ENCODE measurements around the gene SF3B6. TPM values are rescaled to one million over a fixed set of nuclear protein-coding genes. Genes with fewer than 3 reads are reported as not detected.

SF3B6 gene
- total and polyA plus RNA-seq, 2 of the 4 experiments (the other 2 are of a cell fraction), result 143 to 191 TPM

- no peak overlapping the region for H2BK20ac ChIP-seq (ENCODE audit: low read depth, low read length)
- 0 out of 2 replicates have a peak overlapping the region, but pooled peaks have one; percentile 19 for H3K18ac ChIP-seq (ENCODE audit: low read depth, low read length)
- no peak overlapping the region; the same call in 2 of the 3 replicates for H2BK15ac ChIP-seq (ENCODE audit: low read depth, low read length)
- H3K27me3 ChIP-seq (ENCODE audit: control insufficient read depth, insufficient read depth, low read length), result no peaks in the 10 kb centered on the region
- peak overlapping the region; percentile 56 for H4K5ac ChIP-seq (ENCODE audit: low read depth, low read length)
- ChIA-PET CTCF (interaction anchor here (0.5 to 1.3 kb wide), 3 partner anchors 38 to 762 kb away, joined by 3 to 4 read pairs (median 3); partner anchors contain the start of gene TP53I3), POLR2A (ENCODE audit: unreplicated experiment) (interaction anchor here (0.7 to 1.5 kb wide), 2 partner anchors 11 to 39 kb away, joined by 3 to 7 read pairs; no protein-coding TSS in a partner anchor)
- H3K9me3 ChIP-seq (ENCODE audit: control insufficient read depth, insufficient read depth, low read length), result no peaks in the 10 kb centered on the region
- H4K8ac ChIP-seq (ENCODE audit: low read depth in 2 of 2, low read length in 2 of 2), result peak overlapping the region; percentile 89 to 90
- H3K23ac ChIP-seq (ENCODE audit: low read depth, low read length), result peak overlapping the region; percentile 66; the same call in 1 of the 2 replicates
- peak overlapping the region; percentile 100 for H2AFZ ChIP-seq (replicated peaks; ENCODE audit: low read length, poor library complexity)
- no peak overlapping the region for H2AK5ac ChIP-seq (ENCODE audit: low read depth, low read length)
- no peaks in the 10 kb centered on the region for H3K36me3 ChIP-seq (ENCODE audit: control insufficient read depth, insufficient read depth, low read length)
- peak overlapping the region; percentile 63 for H3K27ac ChIP-seq (ENCODE audit: insufficient read depth, low read length)
- peak overlapping the region; percentile 83 for H3K9ac ChIP-seq (ENCODE audit: low read depth, low read length)
- no TSS peak for BruUV-seq (replicated peaks)
- H3K4ac ChIP-seq (ENCODE audit: low read depth, low read length), result peak overlapping the region; percentile 90
- H3K4me3 ChIP-seq (ENCODE audit: insufficient read depth, low read depth, low read length), result peak overlapping the region; percentile 84
- peaks cover 6% of the 10 kb centered on the region for H3K9me1 ChIP-seq (ENCODE audit: insufficient read depth, low read length)
- intact Hi-C loops (cut with micrococcal nuclease), result no loop called here
- no peaks in the 10 kb centered on the region for H3K4me1 ChIP-seq (ENCODE audit: control insufficient read depth, insufficient read depth, low read length)
- WGBS, 2 experiments (ENCODE audit: extremely low coverage in 2 of 2, insufficient read length in 1 of 2), result 13% methylated on average over 4 of the region's 15 CpGs; no CpG with 5 or more reads in 1 of the 2 experiments
- H3K14ac ChIP-seq (replicated peaks; ENCODE audit: low read depth, low read length), result peak overlapping the region; percentile 87
- dilution Hi-C loops (cut with HindIII; ENCODE audit: low sequenced_read_pairs, unreplicated experiment), result no loop called here
- TF ChIP-seq CEBPB (IDR thresholded peaks at IDR 0.05; ENCODE audit: low read depth, low read length) (no peak), MAFK (IDR thresholded peaks at IDR 0.05; ENCODE audit: low read depth, low read length) (no peak)
- peaks cover 20 to 24% of the 10 kb centered on the region in 2 experiments for H3K79me1 ChIP-seq (ENCODE audit: low read depth in 1 of 2, low read length in 2 of 2)
- H2AK9ac ChIP-seq (replicated peaks; ENCODE audit: low read depth, low read length, poor library complexity), result peak overlapping the region; percentile 63
- H3K4me2 ChIP-seq (ENCODE audit: low read depth, low read length), result peak overlapping the region; percentile 88
- H4K91ac ChIP-seq (ENCODE audit: insufficient read depth, low read depth, low read length), result peak overlapping the region; percentile 26
- H2BK5ac ChIP-seq (ENCODE audit: low read depth, low read length, poor library complexity, severe bottlenecking), result peak overlapping the region; percentile 44
- H4K20me1 ChIP-seq (ENCODE audit: insufficient read depth, low read length), result no peaks in the 10 kb centered on the region
- ATAC-seq (ENCODE audit: low read depth), result no peak
- peak; percentile 3 for DNase-seq
- H3K56ac ChIP-seq (ENCODE audit: extremely low read depth, insufficient read depth, low read length), result peak overlapping the region; percentile 81
- in situ Hi-C loops (cut with MboI; ENCODE audit: low sequenced_read_pairs), result no loop called here
- 0 out of 2 replicates have a peak overlapping the region, but pooled peaks have one; percentile 16 for H2BK120ac ChIP-seq (ENCODE audit: low read depth, low read length)
Measured at GRCh38 chr2:24122366-24123194, 46.5 kb upstream of the SF3B6 start.
